K562 (cell line): Measurements from ENCODE around the gene LAPTM5. TPM values are rescaled to one million over a fixed set of nuclear protein-coding genes. Genes with fewer than 3 reads are reported as not detected.

ENCODE experiments used
- ATAC-seq: fragments of 200-7000 bp; cut with Tn5 transposase; 3 replicates; pipeline ENCODE4 v1.9.1; 2020; ENCODE audit warnings: moderate library complexity
- BruUV-seq: library from RNA; stranded (reverse); fragments of 400-500 nt; replicated peaks from 2 replicates; lab custom pipeline; 2021; lab: Mats Ljungman, UMichigan
- CTCF ChIA-PET: fragments of 300-600 bp; formaldehyde crosslinking; extraction: SDS; loops from one replicate; lab custom pipeline; 2021; ENCODE audit warnings: low intra/inter-chr PET ratio; lab: Yijun Ruan, JAX
- POLR2A ChIA-PET: fragments of 300-600, 350-650 bp; sonication (Branson Sonifier 250); formaldehyde crosslinking; extraction: SDS; loops from one replicate; lab custom pipeline; 2021; ENCODE audit warnings: antibody characterized with exemption, inconsistent platforms; lab: Yijun Ruan, JAX
- DNase-seq, 4 experiments: peaks; one replicate each; pipeline versions ENCODE4 v3.0.0 to v3.0.0-alpha.2; 2011 to 2018; ENCODE audit warnings: low spot score in 3 of 4, mixed read lengths in 3 of 4; ENCODE audit errors: extremely low read depth in 1 of 4
- FAIRE-seq: peaks from 2 replicates; lab custom pipeline; 2011; peaks lifted over from hg19 to GRCh38; lab: Jason Lieb, UNC
- H2AFZ ChIP-seq: 2 replicates; pipeline ENCODE4 v1.6.0; 2011; ENCODE audit warnings: low read depth, low read length, control low read depth, inconsistent platforms
- H3K27ac ChIP-seq: fragments of 200-600 bp; 3 replicates; pipeline ENCODE4 v1.8.0; 2011; ENCODE audit warnings: low read depth, mild to moderate bottlenecking, control low read depth, inconsistent platforms, low read length, moderate library complexity, mixed read lengths; ENCODE audit errors: extremely low read depth
- H3K27me3 ChIP-seq, 2 experiments: fragments of 300-600 bp in 1 of 2; 2 replicates in 1 of 2; 3 replicates in 1 of 2; pipeline versions ENCODE4 v1.6.0 to v1.8.0; 2011; ENCODE audit warnings: inconsistent platforms in 2 of 2, low read length in 2 of 2, mild to moderate bottlenecking in 1 of 2, mixed read lengths in 1 of 2, moderate library complexity in 1 of 2; ENCODE audit not compliant: control insufficient read depth in 2 of 2, insufficient read depth in 2 of 2
- H3K36me3 ChIP-seq: fragments of 300-600 bp; 3 replicates; pipeline ENCODE4 v1.8.0; 2011; ENCODE audit warnings: mild to moderate bottlenecking, low read length, inconsistent platforms; ENCODE audit not compliant: control insufficient read depth, insufficient read depth
- H3K4me1 ChIP-seq, 2 experiments: fragments of 200-600 bp in 1 of 2; replicated peaks in 1 of 2; 2 replicates in 1 of 2; 3 replicates in 1 of 2; pipeline versions ENCODE4 v1.5.1 to v1.8.0; 2011; ENCODE audit warnings: inconsistent platforms in 2 of 2, low read length in 2 of 2, mild to moderate bottlenecking in 1 of 2, mixed read lengths in 1 of 2, moderate library complexity in 1 of 2; ENCODE audit not compliant: control insufficient read depth in 2 of 2, insufficient read depth in 2 of 2
- H3K4me2 ChIP-seq: 2 replicates; pipeline ENCODE4 v1.6.1; 2011; ENCODE audit warnings: low read length, control low read depth, inconsistent platforms, mixed read lengths; ENCODE audit not compliant: insufficient read depth
- H3K4me3 ChIP-seq: fragments of 200-600 bp; sonication (generic), shearing (Covaris generic); 2 replicates; pipeline ENCODE4 v1.5.1; 2016; ENCODE audit warnings: control low read depth, inconsistent platforms
- H3K79me2 ChIP-seq: fragments of 200-600 bp; 3 replicates; pipeline ENCODE4 v1.8.0; 2011; ENCODE audit warnings: low read length, inconsistent platforms; ENCODE audit not compliant: control insufficient read depth, insufficient read depth
- H3K9ac ChIP-seq, 2 experiments: 2 replicates each; pipeline versions ENCODE4 v1.6.0 to v1.6.1; 2011; ENCODE audit warnings: low read depth in 2 of 2, low read length in 2 of 2, control low read depth in 1 of 2, inconsistent platforms in 1 of 2, mild to moderate bottlenecking in 1 of 2, mixed read lengths in 1 of 2; ENCODE audit not compliant: insufficient read depth in 1 of 2
- H3K9me1 ChIP-seq: one replicate; pipeline ENCODE4 v1.6.0; 2011; ENCODE audit warnings: inconsistent platforms, mild to moderate bottlenecking, low read length, moderate library complexity; ENCODE audit not compliant: control insufficient read depth, insufficient read depth
- H3K9me3 ChIP-seq: replicated peaks from 2 replicates; pipeline ENCODE4 v1.5.1; 2011; ENCODE audit warnings: low read depth, low read length, inconsistent platforms; ENCODE audit not compliant: control insufficient read depth, insufficient read depth
- H4K20me1 ChIP-seq: replicated peaks from 2 replicates; pipeline ENCODE4 v1.6.1; 2011; ENCODE audit warnings: low read length, inconsistent platforms, mixed read lengths; ENCODE audit not compliant: control insufficient read depth, insufficient read depth
- ARID3A ChIP-seq: IDR thresholded peaks from 2 replicates; pipeline ENCODE4 v1.6.1; 2012; ENCODE audit warnings: low read depth, low read length, improper control_type of control experiment, borderline replicate concordance
- ATF3 ChIP-seq, 2 experiments: fragments of 450-650 bp in 1 of 2; sonication (generic) in 1 of 2; formaldehyde crosslinking in 1 of 2; IDR thresholded peaks in 1 of 2; conservative IDR thresholded peaks in 1 of 2; 2 replicates each; pipeline versions ENCODE4 v1.6.1 to v1.8.1; 2016 to 2023; ENCODE audit warnings: mild to moderate bottlenecking in 2 of 2, moderate library complexity in 2 of 2, inconsistent platforms in 1 of 2, missing genetic modification reagents in 1 of 2
- EP300 ChIP-seq: IDR thresholded peaks from 2 replicates; pipeline ENCODE4 v1.6.1; 2012; ENCODE audit warnings: low read length, improper control_type of control experiment
- HMG20B ChIP-seq: fragments of 250-450 bp; sonication (Bioruptor Pico); IDR thresholded peaks from 2 replicates; pipeline ENCODE4 v1.5.0; 2021; ENCODE audit warnings: mild to moderate bottlenecking
- HNRNPLL ChIP-seq: fragments of 200-400 bp; formaldehyde crosslinking; IDR thresholded peaks from 2 replicates; pipeline ENCODE4 v1.6.1; 2017; ENCODE audit warnings: low read length, low read depth, mild to moderate bottlenecking; ENCODE audit not compliant: poor library complexity, severe bottlenecking
- KDM1A ChIP-seq, 2 experiments: fragments of 450-650 bp; IDR thresholded peaks; 2 replicates each; pipeline ENCODE4 v1.6.1; 2016; ENCODE audit warnings: mild to moderate bottlenecking in 2 of 2
- KLF13 ChIP-seq: fragments of 450-650 bp; IDR thresholded peaks from 2 replicates; pipeline ENCODE4 v1.6.1; 2016; ENCODE audit warnings: missing genetic modification characterization, low read depth, mild to moderate bottlenecking, missing compliant biosample characterization, moderate library complexity, borderline replicate concordance
- MLLT1 ChIP-seq, 2 experiments: fragments of 450-650 bp; IDR thresholded peaks; 2 replicates each; pipeline ENCODE4 v1.6.1; 2016
- NFIC ChIP-seq: fragments of 450-650 bp; IDR thresholded peaks from 2 replicates; pipeline ENCODE4 v1.6.1; 2017; ENCODE audit warnings: mild to moderate bottlenecking, inconsistent platforms
- RBFOX2 ChIP-seq: fragments of 200-400 bp; formaldehyde crosslinking; IDR thresholded peaks from 2 replicates; pipeline ENCODE4 v1.6.1; 2017; ENCODE audit warnings: low read depth, mild to moderate bottlenecking, low read length, moderate library complexity
- SRSF7 ChIP-seq: fragments of 200-400 bp; formaldehyde crosslinking; optimal IDR thresholded peaks from 2 replicates; pipeline ENCODE3; 2017; ENCODE audit warnings: mild to moderate bottlenecking, low read depth, low read length
- ZBTB43 ChIP-seq: sonication (generic); formaldehyde crosslinking; IDR thresholded peaks from 2 replicates; pipeline ENCODE4 v1.8.0; 2023; ENCODE audit warnings: mild to moderate bottlenecking, missing genetic modification reagents
- ZEB2 ChIP-seq: fragments of 450-650 bp; IDR thresholded peaks from 2 replicates; pipeline ENCODE4 v1.6.1; 2016
- ZNF551 ChIP-seq: fragments of 250-450 bp; sonication (Bioruptor Pico); IDR thresholded peaks from 2 replicates; pipeline ENCODE4 v1.5.0; 2021; ENCODE audit warnings: mild to moderate bottlenecking, moderate library complexity
- WGBS: fragments of 100-300 bp; shearing (Covaris generic); methylation state at CpG from one replicate; pipeline ENCODE4 v1.1.6; 2016; ENCODE audit warnings: low coverage, mixed read lengths; ENCODE audit not compliant: insufficient coverage; ENCODE audit errors: missing lambda C conversion rate; 5-methylcytosine and 5-hydroxymethylcytosine counted together
- in situ Hi-C: fragments of 300-500 bp; cut with MboI; formaldehyde crosslinking; loops from 4 replicates; pipeline ENCODE4 v1.15.0; 2018; ENCODE audit warnings: inconsistent platforms, mixed read lengths
- intact Hi-C: fragments of 100-400 bp; cut with micrococcal nuclease; formaldehyde crosslinking; loops from 2 replicates; pipeline ENCODE4 v1.14.2; 2022
- polyA plus RNA-seq, 8 experiments: library from polyadenylated mRNA; depleted of rRNA in 4 of 8; stranded (reverse) in 5 of 8; unstranded in 3 of 8; fragments of >200 nt; fragmentation: Nextera tagmentation in 2 of 8; fragmentation: Illumina TruSeq in 1 of 8; extraction: Ambion mirVana in 2 of 8; extraction: Trizol in 1 of 8; gene quantifications; 2 replicates each; pipeline versions ENCODE4 v1.2.1 to v1.2.3, GENCODE V29; 2011 to 2014; ENCODE audit warnings: inconsistent platforms in 1 of 8, missing spikeins in 1 of 8
- total RNA-seq, 7 experiments: library from RNA; depleted of rRNA in 6 of 7; stranded (reverse); fragments of >200 nt in 6 of 7; fragmentation: Illumina TruSeq in 2 of 7; extraction: Trizol in 2 of 7; gene quantifications; 2 replicates each; pipeline versions ENCODE4 v1.2.1 to v1.2.3, GENCODE V29; 2011 to 2021; ENCODE audit warnings: low replicate concordance in 1 of 7
- TF ChIP-seq, protein P1 (sequence below): fragments of 450-650 bp; formaldehyde crosslinking; IDR thresholded peaks from 2 replicates; pipeline ENCODE4 v1.4.0; 2020; ENCODE audit warnings: mild to moderate bottlenecking, moderate library complexity

The LAPTM5 gene
- total and polyA plus RNA-seq, 9 of the 15 experiments (the other 6 are each of a cell fraction or from before 2014, with no cell fraction given), result 2.4 to 47.3 (median 20.3) TPM

- in situ Hi-C loops, result no loop called here
- Histone ChIP-seq H3K9me1 (no peaks in the 10 kb centered on the region), H4K20me1 (no peaks in the 10 kb centered on the region), H3K27ac (peak overlapping the region; percentile 72), H3K4me1 (peaks cover 60 to 76% of the 10 kb centered on the region in 2 experiments), H2AFZ (peak overlapping the region; percentile 35), H3K9ac (peak overlapping the region; percentile 47 to 85), H3K9me3 (no peaks in the 10 kb centered on the region), H3K27me3 (no peaks in the 10 kb centered on the region), H3K79me2 (peaks cover 4% of the 10 kb centered on the region; the same call in 2 of the 3 replicates), H3K36me3 (peaks cover 49% of the 10 kb centered on the region), H3K4me2 (peak overlapping the region; percentile 44), H3K4me3 (no peak overlapping the region)
- CTCF ChIA-PET, result interaction anchor here (1.4 kb wide), 1 partner anchor 51 kb away, joined by 3 read pairs; no protein-coding TSS in a partner anchor
- DNase-seq (peak; percentile 69 to 88 (median 75)), FAIRE-seq (peak; percentile 92), ATAC-seq (peak; percentile 79)
- intact Hi-C loops, result no loop called here
- POLR2A ChIA-PET, result interaction anchor here (0.6 to 8.0 kb wide), 14 partner anchors 9 to 181 kb away, joined by 3 to 74 read pairs (median 6); partner anchors contain the start of genes LAPTM5 and SDC3
- no TSS peak for BruUV-seq
- WGBS, result 6% methylated on average over 2 of the region's 2 CpGs
- TF ChIP-seq ARID3A (peak; percentile 55; the same call in 1 of the 2 replicates), EP300 (peak; percentile 16; the same call in 1 of the 2 replicates), ATF3 (IDR thresholded peaks at IDR 0.05) (peak; percentile 94), ATF3 (CRISPR knock-in tag; conservative IDR thresholded peaks at IDR 0.05) (no peak), NFIC (peak; percentile 42; the same call in 1 of the 2 replicates), HNRNPLL (no peak), KDM1A (IDR thresholded peaks at IDR 0.05) (peak; percentile 10 to 87; a peak in 3 of 4 replicates), KLF13 (tag) (no peak), ZBTB43 (CRISPR knock-in tag) (no peak), HMG20B (no peak), SRSF7 (no peak), ZNF551 (CRISPR knock-in tag) (no peak), ZEB2 (peak; percentile 77), MLLT1 (IDR thresholded peaks at IDR 0.05) (peak; percentile 73 to 94), RBFOX2 (no peak)
- TF ChIP-seq, protein P1, sequence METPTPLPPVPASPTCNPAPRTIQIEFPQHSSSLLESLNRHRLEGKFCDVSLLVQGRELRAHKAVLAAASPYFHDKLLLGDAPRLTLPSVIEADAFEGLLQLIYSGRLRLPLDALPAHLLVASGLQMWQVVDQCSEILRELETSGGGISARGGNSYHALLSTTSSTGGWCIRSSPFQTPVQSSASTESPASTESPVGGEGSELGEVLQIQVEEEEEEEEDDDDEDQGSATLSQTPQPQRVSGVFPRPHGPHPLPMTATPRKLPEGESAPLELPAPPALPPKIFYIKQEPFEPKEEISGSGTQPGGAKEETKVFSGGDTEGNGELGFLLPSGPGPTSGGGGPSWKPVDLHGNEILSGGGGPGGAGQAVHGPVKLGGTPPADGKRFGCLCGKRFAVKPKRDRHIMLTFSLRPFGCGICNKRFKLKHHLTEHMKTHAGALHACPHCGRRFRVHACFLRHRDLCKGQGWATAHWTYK (CRISPR knock-in tag), result no peak
These were observed 29.8 kb downstream of the LAPTM5 start for GRCh38 chr1:30727824-30728223.
